Pons (tissue), 1 donor: Measurements from ENCODE around the gene TNFRSF6B.
"Not testable (repeated sequence)": the region's sequence is repeated elsewhere in the genome, so short reads cannot be mapped to it uniquely, and the experiment has no call there.

ENCODE experiments used
- DNase-seq: peaks from one replicate; pipeline ENCODE4 v3.0.0-alpha.2; 2016; ENCODE audit warnings: low spot score

Gene TNFRSF6B

GRCh38 chr20:63662813-63663189 is 33.7 kb upstream of the TNFRSF6B start:
- DNase-seq = no peak

GRCh38 chr20:63663332-63664066 is 33.0 kb upstream of the TNFRSF6B start:
- DNase-seq = no peak

GRCh38 chr20:63664143-63664851 is 32.2 kb upstream of the TNFRSF6B start:
- no peak for DNase-seq

- DNase-seq = no peak
Observed at GRCh38 chr20:63664861-63665594, 31.4 kb upstream of the TNFRSF6B start.

- no peak for DNase-seq
Observed at GRCh38 chr20:63665708-63666107, 30.7 kb upstream of the TNFRSF6B start.

GRCh38 chr20:63667858-63668257 is 28.6 kb upstream of the TNFRSF6B start:
- DNase-seq = no peak

- DNase-seq = no peak
Observed at GRCh38 chr20:63668351-63668750, 28.1 kb upstream of the TNFRSF6B start.

- DNase-seq = not testable (repeated sequence)
Observed at GRCh38 chr20:63671695-63672094, 24.8 kb upstream of the TNFRSF6B start.

- DNase-seq = no peak
Observed at GRCh38 chr20:63672666-63673065, 23.8 kb upstream of the TNFRSF6B start.

GRCh38 chr20:63673951-63674350 is 22.5 kb upstream of the TNFRSF6B start:
- DNase-seq = no peak

- no peak for DNase-seq
Observed at GRCh38 chr20:63675681-63676368, 20.6 kb upstream of the TNFRSF6B start.

- DNase-seq = no peak
Observed at GRCh38 chr20:63678071-63678470, 18.4 kb upstream of the TNFRSF6B start.

GRCh38 chr20:63678667-63679465 is 17.6 kb upstream of the TNFRSF6B start:
- DNase-seq = no peak

GRCh38 chr20:63679799-63680305 is 16.6 kb upstream of the TNFRSF6B start:
- DNase-seq = no peak

- DNase-seq = no peak
Observed at GRCh38 chr20:63680427-63680826, 16.0 kb upstream of the TNFRSF6B start.

- DNase-seq = no peak
Observed at GRCh38 chr20:63680857-63681608, 15.4 kb upstream of the TNFRSF6B start.

GRCh38 chr20:63681609-63682142 is 14.8 kb upstream of the TNFRSF6B start:
- DNase-seq = no peak

- DNase-seq = no peak
Observed at GRCh38 chr20:63682384-63683139, 13.9 kb upstream of the TNFRSF6B start.

- no peak for DNase-seq
Observed at GRCh38 chr20:63685269-63686026, 11.0 kb upstream of the TNFRSF6B start.
